NCI-H2029 treated with DMSO at 0.1 percent for 48 hours (cell line): ENCODE results near the gene TSPAN18.

Experiments
- DNase-seq: peaks from one replicate; lab custom pipeline; 2025; lab: John Stamatoyannopoulos, UW

TSPAN18 gene

GRCh38 chr11:44777209-44778194 lies 50.7 kb downstream of the TSPAN18 start:
- DNase-seq: no peak

GRCh38 chr11:44778195-44779100 lies 51.7 kb downstream of the TSPAN18 start:
- no peak for DNase-seq

GRCh38 chr11:44779736-44780520 lies 53.2 kb downstream of the TSPAN18 start:
- DNase-seq: no peak

- no peak for DNase-seq
Observed at GRCh38 chr11:44780940-44781631, 54.3 kb downstream of the TSPAN18 start.

GRCh38 chr11:44781655-44782054 lies 54.9 kb downstream of the TSPAN18 start:
- DNase-seq: no peak

GRCh38 chr11:44782478-44782877 lies 55.7 kb downstream of the TSPAN18 start:
- no peak for DNase-seq

GRCh38 chr11:44784436-44784760 lies 57.6 kb downstream of the TSPAN18 start:
- DNase-seq: no peak

GRCh38 chr11:44784851-44785250 lies 58.1 kb downstream of the TSPAN18 start:
- DNase-seq: no peak

- no peak for DNase-seq
Observed at GRCh38 chr11:44785856-44786607, 59.3 kb downstream of the TSPAN18 start.

GRCh38 chr11:44787070-44787469 lies 60.3 kb downstream of the TSPAN18 start:
- DNase-seq: no peak

- no peak for DNase-seq
Observed at GRCh38 chr11:44787981-44788380, 61.2 kb downstream of the TSPAN18 start.

- no peak for DNase-seq
Observed at GRCh38 chr11:44788536-44789261, 61.9 kb downstream of the TSPAN18 start.

- no peak for DNase-seq
Observed at GRCh38 chr11:44789496-44789895, 62.7 kb downstream of the TSPAN18 start.

- DNase-seq: no peak
Observed at GRCh38 chr11:44790211-44790610, 63.4 kb downstream of the TSPAN18 start.

GRCh38 chr11:44791316-44791925 lies 64.7 kb downstream of the TSPAN18 start:
- DNase-seq: no peak

- no peak for DNase-seq
Observed at GRCh38 chr11:44792171-44792570, 65.4 kb downstream of the TSPAN18 start.

- DNase-seq: no peak
Observed at GRCh38 chr11:44793350-44794090, 66.8 kb downstream of the TSPAN18 start.

- DNase-seq: no peak
Observed at GRCh38 chr11:44795803-44796535, 69.2 kb downstream of the TSPAN18 start.
